ENCODE data around the gene GAS2L1. TPM values are rescaled to one million over a fixed set of nuclear protein-coding genes. Genes with fewer than 3 reads are reported as not detected.
"Not testable (repeated sequence)": the region's sequence is repeated elsewhere in the genome, so short reads cannot be mapped to it uniquely, and the experiment has no call there.

Gene GAS2L1
- total RNA-seq, 2 donors from 2014 or later: 1.9 to 2.9 TPM

DNA sequence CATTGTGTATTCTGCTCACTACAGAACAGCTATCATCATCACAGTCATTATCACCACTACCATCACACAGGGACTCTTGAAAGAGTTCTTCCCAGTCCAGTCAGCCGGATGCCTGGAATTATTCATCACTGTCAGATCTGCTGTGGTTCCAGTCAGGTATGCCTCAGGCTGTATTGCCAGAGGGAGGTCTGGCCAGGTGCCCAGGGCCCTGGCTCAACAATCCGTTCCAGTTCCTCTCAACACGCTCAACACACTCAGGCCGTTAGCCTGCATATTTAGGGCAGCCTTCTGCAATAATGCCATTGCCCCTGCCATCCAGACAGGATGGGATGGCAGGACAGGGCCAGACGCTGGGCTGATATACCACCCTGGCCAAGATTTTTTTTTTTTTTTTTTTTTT is 37.7 kb downstream of the GAS2L1 start:
- no peaks in the 10 kb centered on the region for H3K9me3 Mint-ChIP-seq
- H3K27me3 Mint-ChIP-seq: no peaks in the 10 kb centered on the region
- peaks cover 88% of the 10 kb centered on the region for H3K36me3 Mint-ChIP-seq (ENCODE audit: low read depth)
- no peak overlapping the region for H3K27ac Mint-ChIP-seq
- no peak for ATAC-seq (replicated peaks)
- no peak overlapping the region for H3K4me3 Mint-ChIP-seq
- H3K4me1 Mint-ChIP-seq: no peaks in the 10 kb centered on the region

DNA sequence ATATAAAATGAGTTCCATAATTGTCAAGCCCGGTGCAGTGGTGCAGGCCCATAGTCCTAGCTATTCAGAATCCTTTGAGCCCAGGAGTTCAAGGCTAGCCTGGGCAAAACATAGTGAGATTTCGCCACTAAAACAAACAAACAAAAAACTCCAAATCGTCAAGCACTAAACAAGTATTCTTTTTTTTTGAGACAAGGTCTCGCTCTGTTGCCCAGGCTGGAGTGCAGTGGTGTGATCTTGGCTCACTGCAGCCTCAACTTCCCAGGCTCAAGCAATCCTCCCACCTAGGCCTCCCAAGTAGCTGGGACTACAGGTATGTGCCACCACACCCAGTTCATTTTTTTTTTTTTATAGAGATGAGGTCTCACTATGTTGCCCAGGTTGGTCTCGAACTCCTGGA is 38.4 kb downstream of the GAS2L1 start:
- not testable (repeated sequence) for ATAC-seq (replicated peaks); H3K4me1 Mint-ChIP-seq; H3K27ac Mint-ChIP-seq; H3K4me3 Mint-ChIP-seq; H3K27me3 Mint-ChIP-seq; H3K9me3 Mint-ChIP-seq
- peaks cover 88% of the 10 kb centered on the region for H3K36me3 Mint-ChIP-seq (ENCODE audit: low read depth)

DNA sequence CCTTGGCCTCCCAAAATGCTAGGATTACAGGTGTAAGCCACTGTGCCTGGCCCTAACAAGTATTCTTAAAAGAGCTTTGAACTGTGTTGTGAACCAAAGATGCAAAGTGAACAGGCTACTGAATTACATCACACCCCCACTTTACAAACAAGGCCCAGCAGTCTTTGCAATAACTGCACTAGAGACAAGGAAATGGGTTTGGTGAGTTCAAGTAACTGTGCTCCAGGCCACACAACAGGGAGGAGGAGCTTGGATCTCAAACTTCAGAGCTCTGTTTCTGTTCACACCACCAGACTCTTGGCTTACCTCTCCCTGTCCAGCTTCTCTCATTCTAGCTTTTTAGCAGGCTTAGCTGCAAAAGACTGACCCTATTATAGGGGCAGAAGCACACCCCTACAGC is 39.5 kb downstream of the GAS2L1 start:
- ATAC-seq (replicated peaks): no peak
- no peak overlapping the region for H3K27ac Mint-ChIP-seq
- H3K4me3 Mint-ChIP-seq: no peak overlapping the region
- no peaks in the 10 kb centered on the region for H3K9me3 Mint-ChIP-seq
- no peaks in the 10 kb centered on the region for H3K27me3 Mint-ChIP-seq
- no peaks in the 10 kb centered on the region for H3K4me1 Mint-ChIP-seq
- H3K36me3 Mint-ChIP-seq (ENCODE audit: low read depth): peaks cover 93% of the 10 kb centered on the region

DNA sequence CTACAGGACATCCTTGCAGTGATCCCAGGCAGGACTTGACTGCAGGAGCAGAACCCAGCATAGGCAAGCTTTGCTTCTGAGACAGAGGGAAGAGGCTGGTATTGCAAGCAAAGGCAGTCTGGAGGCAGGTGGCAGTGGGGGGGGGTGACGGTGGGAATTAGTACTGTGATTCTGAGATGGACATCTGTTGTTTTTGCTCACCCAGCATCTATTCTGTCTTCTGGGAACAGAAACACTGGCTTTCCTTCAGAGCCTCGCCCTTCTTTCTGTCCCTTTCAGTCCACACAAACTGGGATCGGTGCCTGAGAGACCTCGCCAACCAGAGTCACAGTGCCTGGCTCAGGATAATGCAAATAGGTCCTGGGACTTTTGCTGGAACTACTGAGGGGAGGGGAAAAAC is 40.2 kb downstream of the GAS2L1 start:
- no peak for ATAC-seq (replicated peaks)
- no peaks in the 10 kb centered on the region for H3K27me3 Mint-ChIP-seq
- no peak overlapping the region for H3K4me3 Mint-ChIP-seq
- no peaks in the 10 kb centered on the region for H3K9me3 Mint-ChIP-seq
- no peaks in the 10 kb centered on the region for H3K4me1 Mint-ChIP-seq
- H3K27ac Mint-ChIP-seq: no peak overlapping the region
- H3K36me3 Mint-ChIP-seq (ENCODE audit: low read depth): peaks cover 100% of the 10 kb centered on the region

DNA sequence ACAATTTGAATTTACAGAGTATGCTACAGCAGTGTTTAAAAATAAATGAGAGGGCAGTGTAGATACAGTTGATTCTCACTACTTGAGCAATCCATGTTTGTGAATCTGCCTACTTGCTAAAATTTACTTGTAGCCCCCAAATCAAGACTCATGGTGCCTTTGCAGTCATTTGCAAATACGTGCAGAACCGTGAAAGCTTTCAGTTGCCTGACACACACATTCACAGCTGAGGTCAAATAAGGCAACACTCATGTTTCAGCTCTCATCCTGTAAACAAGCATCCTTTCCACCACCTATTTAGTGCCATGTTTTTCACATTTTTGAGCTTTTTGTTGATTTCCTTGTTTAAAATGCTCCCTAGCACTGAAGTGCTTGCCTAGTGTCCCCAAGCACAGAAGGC is 41.6 kb downstream of the GAS2L1 start:
- no peaks in the 10 kb centered on the region for H3K4me1 Mint-ChIP-seq
- peaks cover 99% of the 10 kb centered on the region for H3K36me3 Mint-ChIP-seq (ENCODE audit: low read depth)
- H3K27me3 Mint-ChIP-seq: no peaks in the 10 kb centered on the region
- no peaks in the 10 kb centered on the region for H3K9me3 Mint-ChIP-seq
- no peak overlapping the region for H3K4me3 Mint-ChIP-seq
- peak overlapping the region; percentile 31 for H3K27ac Mint-ChIP-seq
- no peak for ATAC-seq (replicated peaks)

DNA sequence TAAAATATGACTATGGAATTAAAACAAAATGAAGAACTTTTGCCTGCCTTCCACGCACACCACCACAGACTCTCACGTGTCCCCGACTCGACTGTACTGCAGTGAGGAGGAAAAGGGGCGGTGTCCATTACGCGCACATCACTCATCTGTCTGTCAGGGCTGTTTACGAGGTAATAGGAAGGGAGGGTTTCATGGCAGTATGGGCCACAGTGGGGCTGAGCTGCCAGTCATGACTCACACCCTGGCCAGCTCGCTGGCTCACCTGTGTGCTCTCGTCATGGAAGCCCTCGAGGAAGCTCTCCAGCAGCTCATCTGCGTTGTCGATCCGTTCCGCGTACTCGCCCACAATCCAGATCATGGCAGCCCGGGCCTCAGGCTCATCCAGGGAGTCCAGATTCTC is 42.5 kb downstream of the GAS2L1 start:
- no peak overlapping the region for H3K4me3 Mint-ChIP-seq
- ATAC-seq (replicated peaks): no peak
- no peaks in the 10 kb centered on the region for H3K9me3 Mint-ChIP-seq
- no peaks in the 10 kb centered on the region for H3K27me3 Mint-ChIP-seq
- H3K36me3 Mint-ChIP-seq (ENCODE audit: low read depth): peaks cover 99% of the 10 kb centered on the region
- H3K27ac Mint-ChIP-seq: no peak overlapping the region
- no peaks in the 10 kb centered on the region for H3K4me1 Mint-ChIP-seq

DNA sequence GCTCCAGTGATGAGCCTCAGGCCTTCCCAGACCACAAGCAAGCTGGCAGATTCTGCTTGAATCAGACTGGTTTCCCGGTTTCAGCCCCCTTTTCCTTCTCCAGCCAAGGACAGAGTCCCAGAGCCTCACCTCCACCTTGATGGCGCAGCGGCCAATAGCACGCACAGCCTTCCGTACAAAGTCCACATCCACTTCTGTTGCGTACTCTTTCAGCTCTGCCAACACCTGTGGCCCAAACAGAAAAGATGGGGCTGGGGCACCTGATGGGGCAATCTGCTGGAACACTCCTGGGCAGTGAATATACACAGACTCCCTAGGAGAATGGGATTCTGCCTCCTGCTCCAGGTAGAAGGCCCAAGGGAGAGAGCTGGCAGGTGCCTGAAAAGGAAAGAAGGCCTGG is 44.6 kb downstream of the GAS2L1 start:
- Mint-ChIP-seq H3K27ac (peak overlapping the region; percentile 38), H3K4me1 (no peaks in the 10 kb centered on the region), H3K36me3 (ENCODE audit: low read depth) (peaks cover 99% of the 10 kb centered on the region), H3K27me3 (no peaks in the 10 kb centered on the region), H3K4me3 (no peak overlapping the region), H3K9me3 (no peaks in the 10 kb centered on the region)
- no peak for ATAC-seq (replicated peaks)

DNA sequence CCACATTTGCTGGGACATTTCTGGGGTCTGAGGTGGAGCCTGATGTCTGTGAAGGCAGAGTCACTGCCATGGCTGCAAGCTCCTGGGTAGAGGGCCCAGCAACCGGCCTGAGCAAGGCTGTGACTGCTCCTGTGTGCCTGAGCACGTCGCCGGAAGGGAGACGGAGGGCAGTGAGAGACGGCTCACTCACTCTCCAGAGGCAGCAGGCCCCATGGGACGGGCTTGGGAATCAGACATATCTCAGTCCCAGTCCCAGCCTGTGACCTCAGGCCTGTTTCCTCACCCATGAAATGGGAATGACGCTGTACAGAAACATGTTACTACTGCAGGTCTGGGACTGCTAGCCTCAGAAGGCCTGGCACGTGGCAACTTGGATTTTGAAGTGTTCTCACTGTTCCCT is 45.4 kb downstream of the GAS2L1 start:
- Mint-ChIP-seq H3K9me3 (no peaks in the 10 kb centered on the region), H3K27me3 (no peaks in the 10 kb centered on the region), H3K4me1 (no peaks in the 10 kb centered on the region), H3K27ac (peak overlapping the region; percentile 38), H3K4me3 (no peak overlapping the region), H3K36me3 (ENCODE audit: low read depth) (peaks cover 99% of the 10 kb centered on the region)
- ATAC-seq (replicated peaks): no peak

DNA sequence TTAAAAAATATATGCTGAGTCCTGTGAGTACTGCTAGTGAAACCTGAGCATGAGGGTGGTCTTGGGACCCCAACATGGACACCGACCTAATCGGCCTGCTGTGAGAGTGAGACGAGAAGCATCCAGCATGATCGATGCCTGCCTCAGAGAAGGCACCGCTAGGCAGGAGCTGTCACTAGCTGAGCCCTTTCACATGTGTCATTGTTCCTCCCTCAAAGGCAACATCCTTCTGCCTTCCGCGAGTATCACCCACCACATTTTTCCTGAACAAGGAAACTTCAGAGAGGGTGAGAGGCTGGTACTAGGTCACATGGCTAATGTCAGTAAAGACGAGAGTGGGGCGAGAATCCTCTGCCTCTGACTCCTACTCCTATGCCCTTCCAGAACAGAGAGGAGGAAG is 46.3 kb downstream of the GAS2L1 start:
- no peak for ATAC-seq (replicated peaks)
- no peaks in the 10 kb centered on the region for H3K4me1 Mint-ChIP-seq
- no peaks in the 10 kb centered on the region for H3K27me3 Mint-ChIP-seq
- H3K27ac Mint-ChIP-seq: no peak overlapping the region
- H3K9me3 Mint-ChIP-seq: no peaks in the 10 kb centered on the region
- no peak overlapping the region for H3K4me3 Mint-ChIP-seq
- peaks cover 92% of the 10 kb centered on the region for H3K36me3 Mint-ChIP-seq (ENCODE audit: low read depth)

DNA sequence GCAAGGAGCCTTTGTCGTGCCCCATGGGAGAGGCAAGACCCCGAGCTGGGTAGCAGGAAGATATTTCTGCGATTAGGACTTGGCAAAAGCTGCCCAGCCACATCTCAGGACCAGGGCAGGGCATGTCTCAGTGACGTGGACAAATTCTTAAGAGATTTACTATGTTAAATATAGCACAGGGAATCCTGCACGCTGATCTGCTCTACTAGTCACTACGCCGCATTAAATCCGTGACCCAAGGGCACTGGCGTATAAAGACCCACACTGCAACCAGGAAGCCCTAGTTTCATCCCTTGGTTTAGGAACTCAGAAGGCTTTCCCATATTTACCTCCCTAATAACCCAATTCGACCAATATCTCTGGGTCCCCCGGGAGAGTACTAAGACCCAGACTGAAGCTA is 46.8 kb downstream of the GAS2L1 start:
- no peak overlapping the region for H3K4me3 Mint-ChIP-seq
- H3K27ac Mint-ChIP-seq: no peak overlapping the region
- H3K4me1 Mint-ChIP-seq: no peaks in the 10 kb centered on the region
- no peak for ATAC-seq (replicated peaks)
- H3K36me3 Mint-ChIP-seq (ENCODE audit: low read depth): peaks cover 92% of the 10 kb centered on the region
- no peaks in the 10 kb centered on the region for H3K9me3 Mint-ChIP-seq
- H3K27me3 Mint-ChIP-seq: no peaks in the 10 kb centered on the region

DNA sequence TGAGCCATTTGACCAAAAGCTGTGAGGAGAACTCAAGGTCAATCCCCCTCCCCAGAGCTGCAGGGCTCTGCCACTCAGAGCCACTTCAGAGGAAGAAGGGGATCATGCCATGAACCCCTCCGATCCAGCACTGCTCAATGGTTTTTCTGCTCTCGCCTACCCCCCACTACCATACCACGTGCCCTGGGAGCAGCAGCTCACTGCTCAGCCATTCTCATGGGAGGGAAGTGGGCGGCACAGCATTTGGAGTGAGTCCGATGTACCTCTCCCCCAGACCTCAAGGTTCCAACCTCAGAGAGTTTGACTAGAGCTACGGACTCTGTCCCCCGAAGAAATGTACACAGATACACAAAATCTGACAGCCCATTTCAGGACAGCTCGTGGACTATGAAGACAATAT is 47.4 kb downstream of the GAS2L1 start:
- no peak for ATAC-seq (replicated peaks)
- no peak overlapping the region for H3K4me3 Mint-ChIP-seq
- H3K36me3 Mint-ChIP-seq (ENCODE audit: low read depth): peaks cover 92% of the 10 kb centered on the region
- H3K9me3 Mint-ChIP-seq: no peaks in the 10 kb centered on the region
- no peak overlapping the region for H3K27ac Mint-ChIP-seq
- H3K4me1 Mint-ChIP-seq: no peaks in the 10 kb centered on the region
- H3K27me3 Mint-ChIP-seq: no peaks in the 10 kb centered on the region

DNA sequence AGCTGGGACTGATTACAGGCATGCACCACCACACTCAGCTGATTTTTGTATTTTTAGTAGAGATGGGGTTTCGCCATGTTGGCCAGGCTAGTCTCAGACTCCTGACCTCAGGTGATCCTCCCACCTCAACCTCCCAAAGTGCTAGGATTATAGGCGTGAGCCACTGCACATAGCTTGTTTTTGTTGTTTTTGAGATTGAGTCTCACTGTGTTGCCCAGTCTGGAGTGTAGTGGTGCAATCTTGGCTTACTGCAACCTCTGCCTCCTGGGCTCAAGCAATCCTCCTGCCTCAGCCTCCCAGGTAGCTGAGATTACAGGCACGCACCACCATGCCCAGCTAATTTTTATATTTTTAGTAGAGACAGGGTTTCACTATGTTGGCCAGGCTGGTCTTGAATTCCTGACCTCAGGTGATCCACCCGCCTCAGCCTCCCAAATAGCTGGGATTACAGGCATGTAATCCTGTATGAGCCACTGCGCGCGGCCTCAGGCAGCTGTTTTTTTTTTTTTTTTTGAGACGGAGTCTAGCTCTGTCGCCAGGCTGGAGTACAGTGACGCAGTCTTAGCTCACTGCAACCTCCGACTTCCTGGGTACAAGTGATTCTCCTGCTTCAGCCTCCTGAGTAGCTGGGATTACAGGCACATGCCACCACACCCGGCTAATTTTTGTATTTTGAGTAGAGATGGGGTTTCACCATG is 50.9 kb downstream of the GAS2L1 start:
- not testable (repeated sequence) for H3K9me3 Mint-ChIP-seq; H3K27ac Mint-ChIP-seq; ATAC-seq (replicated peaks); H3K4me3 Mint-ChIP-seq; H3K27me3 Mint-ChIP-seq; H3K4me1 Mint-ChIP-seq
- H3K36me3 Mint-ChIP-seq (ENCODE audit: low read depth): peaks cover 90% of the 10 kb centered on the region

DNA sequence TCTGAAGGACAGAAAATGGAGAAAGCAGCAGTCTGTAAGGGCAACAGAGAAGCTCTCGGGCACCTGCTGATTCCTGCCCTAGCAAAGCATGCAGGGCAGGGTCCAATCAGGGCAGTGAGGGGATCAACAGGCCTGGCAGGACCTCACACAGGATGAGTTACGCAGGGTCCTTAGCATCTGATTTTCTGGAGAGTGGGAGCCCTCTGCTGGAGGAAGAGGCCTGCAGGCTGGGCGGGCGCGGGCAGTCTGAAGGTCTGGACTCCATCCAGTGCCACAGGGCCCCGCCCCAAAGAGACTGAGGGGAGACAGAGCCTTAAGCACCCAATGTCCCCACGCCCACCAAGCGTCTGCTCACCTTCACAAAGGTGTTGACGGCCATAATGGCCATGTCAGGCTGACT is 53.0 kb downstream of the GAS2L1 start:
- Mint-ChIP-seq H3K9me3 (no peaks in the 10 kb centered on the region), H3K27ac (no peak overlapping the region), H3K27me3 (no peaks in the 10 kb centered on the region), H3K36me3 (ENCODE audit: low read depth) (peaks cover 70% of the 10 kb centered on the region), H3K4me1 (no peaks in the 10 kb centered on the region), H3K4me3 (no peak overlapping the region)
- ATAC-seq (replicated peaks): no peak
